Loucy (cell line): Measurements from ENCODE around the gene TTLL1.

Experiments
- H2AFZ ChIP-seq: fragments of 200-600 bp; sonication (generic); 2 replicates; pipeline ENCODE4 v1.6.0; 2016; ENCODE audit warnings: antibody characterized with exemption, mild to moderate bottlenecking, low read length, moderate library complexity
- H3F3A ChIP-seq: fragments of 200-600 bp; 2 replicates; pipeline ENCODE4 v1.6.0; 2016; ENCODE audit warnings: antibody characterized with exemption, low read depth, mild to moderate bottlenecking
- H3K27me3 ChIP-seq: fragments of 200-600 bp; sonication (generic); 2 replicates; pipeline ENCODE4 v1.6.1; 2014; ENCODE audit warnings: low read length, mild to moderate bottlenecking; ENCODE audit not compliant: insufficient read depth, poor library complexity, severe bottlenecking
- H3K36me3 ChIP-seq: fragments of 200-600 bp; sonication (generic); 2 replicates; pipeline ENCODE4 v1.6.1; 2016; ENCODE audit warnings: low read length; ENCODE audit not compliant: insufficient read depth
- H3K4me1 ChIP-seq: fragments of 200-600 bp; sonication (generic); 2 replicates; pipeline ENCODE4 v1.5.1; 2014; ENCODE audit warnings: low read length, mild to moderate bottlenecking; ENCODE audit not compliant: insufficient read depth, poor library complexity, severe bottlenecking
- H3K4me2 ChIP-seq: fragments of 200-600 bp; sonication (generic); 2 replicates; pipeline ENCODE4 v1.6.0; 2014; ENCODE audit warnings: antibody characterized with exemption, low read length, low read depth, mild to moderate bottlenecking; ENCODE audit not compliant: poor library complexity, severe bottlenecking
- H3K4me3 ChIP-seq: fragments of 200-600 bp; sonication (generic); 2 replicates; pipeline ENCODE4 v1.5.1; 2014; ENCODE audit warnings: low read length, mild to moderate bottlenecking, mixed read lengths; ENCODE audit not compliant: poor library complexity, severe bottlenecking
- H3K79me2 ChIP-seq: fragments of 200-600 bp; sonication (generic); 2 replicates; pipeline ENCODE4 v1.6.1; 2014; ENCODE audit warnings: low read length; ENCODE audit not compliant: insufficient read depth
- H3K9ac ChIP-seq: fragments of 200-600 bp; sonication (generic); 2 replicates; pipeline ENCODE4 v1.6.0; 2014; ENCODE audit warnings: mild to moderate bottlenecking, low read depth, low read length, moderate library complexity; ENCODE audit not compliant: poor library complexity, severe bottlenecking
- H3K9me2 ChIP-seq: fragments of 200-600 bp; sonication (generic); replicated peaks from 2 replicates; pipeline ENCODE4 v1.6.1; 2016; ENCODE audit warnings: low read depth, low read length, mixed read lengths
- H3K9me3 ChIP-seq: fragments of 200-600 bp; sonication (generic); 2 replicates; pipeline ENCODE4 v1.6.1; 2014; ENCODE audit warnings: mild to moderate bottlenecking, antibody characterized with exemption, low read length, low read depth; ENCODE audit not compliant: insufficient read depth
- H4K20me1 ChIP-seq: fragments of 200-600 bp; sonication (generic); 2 replicates; pipeline ENCODE4 v1.6.0; 2014; ENCODE audit warnings: antibody characterized with exemption, low read length, mild to moderate bottlenecking; ENCODE audit not compliant: insufficient read depth, poor library complexity, severe bottlenecking
- CTCF ChIP-seq: fragments of 200-600 bp; sonication (generic); conservative IDR thresholded peaks from 2 replicates; pipeline ENCODE4 v1.5.1; 2014; ENCODE audit warnings: mild to moderate bottlenecking, antibody characterized with exemption, low read length
- EZH2phosphoT487 ChIP-seq: fragments of 200-600 bp; IDR thresholded peaks from 2 replicates; pipeline ENCODE4 v1.6.1; 2018; ENCODE audit warnings: antibody characterized with exemption, mild to moderate bottlenecking, moderate library complexity, borderline replicate concordance

The TTLL1 gene

GRCh38 chr22:43044290-43044712 is 44.9 kb downstream of the TTLL1 start:
- H3K4me3 ChIP-seq: no peak overlapping the region
- no peaks in the 10 kb centered on the region for H3K9me3 ChIP-seq
- no peaks in the 10 kb centered on the region for H3K9me2 ChIP-seq
- H4K20me1 ChIP-seq: no peaks in the 10 kb centered on the region
- no peak overlapping the region for H3K9ac ChIP-seq
- TF ChIP-seq EZH2phosphoT487 (no peak), CTCF (no peak)
- no peak overlapping the region for H3K4me2 ChIP-seq
- H3K4me1 ChIP-seq: no peaks in the 10 kb centered on the region
- no peak overlapping the region for H2AFZ ChIP-seq
- H3F3A ChIP-seq: no peaks in the 10 kb centered on the region
- H3K79me2 ChIP-seq: no peaks in the 10 kb centered on the region
- no peaks in the 10 kb centered on the region for H3K36me3 ChIP-seq
- no peaks in the 10 kb centered on the region for H3K27me3 ChIP-seq

DNA sequence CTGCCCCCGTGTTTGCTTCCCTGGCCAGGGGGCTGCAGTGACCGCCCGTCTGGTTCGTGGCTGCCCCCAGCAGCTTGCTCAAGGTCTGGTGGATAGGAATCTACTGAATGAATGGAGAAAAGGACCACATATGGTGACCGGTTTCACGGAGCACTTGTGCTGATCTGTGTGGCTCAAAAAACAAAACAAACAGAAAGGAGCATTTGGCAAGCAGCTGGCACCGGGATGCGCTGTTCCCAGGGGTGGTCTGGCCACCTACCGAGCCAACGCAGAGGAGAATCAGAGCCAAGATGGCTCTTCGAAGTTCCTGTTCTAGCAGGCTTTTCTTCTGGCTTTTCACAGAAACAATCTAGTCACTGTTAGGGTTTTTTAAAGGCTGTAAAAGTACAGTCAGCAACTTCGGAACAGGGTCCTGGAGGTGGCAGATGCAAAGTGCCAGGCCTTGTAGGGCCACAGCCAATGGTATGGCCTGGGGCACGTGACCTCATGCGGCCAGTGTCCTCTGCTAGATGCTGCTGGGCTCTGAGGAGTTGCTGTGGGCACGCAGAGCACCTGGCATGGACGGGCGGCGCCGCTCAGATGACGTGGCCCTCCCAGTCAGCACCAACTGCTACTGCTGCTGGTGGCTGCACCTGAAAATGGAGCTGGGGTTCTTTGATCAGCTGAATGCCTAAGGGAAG is 47.0 kb downstream of the TTLL1 start:
- Histone ChIP-seq H3K36me3 (no peaks in the 10 kb centered on the region), H3F3A (no peaks in the 10 kb centered on the region), H3K9ac (no peak overlapping the region), H2AFZ (no peak overlapping the region), H3K9me2 (no peaks in the 10 kb centered on the region), H3K27me3 (no peaks in the 10 kb centered on the region), H3K4me3 (no peak overlapping the region), H3K79me2 (no peaks in the 10 kb centered on the region), H4K20me1 (no peaks in the 10 kb centered on the region), H3K4me2 (no peak overlapping the region), H3K4me1 (no peaks in the 10 kb centered on the region), H3K9me3 (no peaks in the 10 kb centered on the region)
- TF ChIP-seq EZH2phosphoT487 (no peak), CTCF (no peak)

GRCh38 chr22:43039800-43040199 is 49.4 kb downstream of the TTLL1 start:
- Histone ChIP-seq H3K36me3 (no peaks in the 10 kb centered on the region), H3K4me2 (no peak overlapping the region), H3K79me2 (no peaks in the 10 kb centered on the region), H3K9me2 (no peaks in the 10 kb centered on the region), H3K4me3 (no peak overlapping the region), H3K9me3 (no peaks in the 10 kb centered on the region), H3K27me3 (no peaks in the 10 kb centered on the region), H3K9ac (no peak overlapping the region), H2AFZ (no peak overlapping the region), H3K4me1 (no peaks in the 10 kb centered on the region), H3F3A (no peaks in the 10 kb centered on the region), H4K20me1 (no peaks in the 10 kb centered on the region)
- TF ChIP-seq CTCF: no peak
- no peak for TF ChIP-seq EZH2phosphoT487
